Neural progenitor cell (in vitro differentiated cells): ENCODE measurements around the gene HDDC2.

Source experiments
- EZH2 ChIP-seq: fragments of 200-600 bp; sonication (generic); IDR thresholded peaks from 2 replicates; pipeline ENCODE4 v1.6.1; 2017; ENCODE audit warnings: antibody characterized with exemption, mild to moderate bottlenecking, moderate library complexity
- TF ChIP-seq, protein P1 (sequence below): fragments of 200-600 bp; sonication (generic); IDR thresholded peaks from 2 replicates; pipeline ENCODE4 v1.5.1; 2017; ENCODE audit warnings: antibody characterized with exemption, mild to moderate bottlenecking

DNA sequence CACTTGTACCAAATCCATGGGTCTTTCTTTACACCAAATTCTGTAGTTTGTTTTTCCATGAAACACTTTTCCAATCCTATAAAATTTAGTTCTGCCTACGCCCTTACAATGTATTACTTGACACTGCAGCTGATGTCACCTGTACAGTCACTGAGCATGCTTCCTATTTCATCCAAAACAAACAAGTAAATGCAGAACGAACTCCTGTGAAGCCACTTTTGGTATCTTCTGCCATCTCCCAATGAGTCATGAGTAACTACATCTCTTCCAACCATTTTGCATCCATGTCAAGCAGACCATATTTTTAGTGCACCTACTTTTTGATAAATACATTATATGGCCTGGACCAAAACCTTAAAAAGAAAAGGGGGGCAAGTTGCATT, 42.4 kb downstream of the HDDC2 start:
- TF ChIP-seq, protein P1, sequence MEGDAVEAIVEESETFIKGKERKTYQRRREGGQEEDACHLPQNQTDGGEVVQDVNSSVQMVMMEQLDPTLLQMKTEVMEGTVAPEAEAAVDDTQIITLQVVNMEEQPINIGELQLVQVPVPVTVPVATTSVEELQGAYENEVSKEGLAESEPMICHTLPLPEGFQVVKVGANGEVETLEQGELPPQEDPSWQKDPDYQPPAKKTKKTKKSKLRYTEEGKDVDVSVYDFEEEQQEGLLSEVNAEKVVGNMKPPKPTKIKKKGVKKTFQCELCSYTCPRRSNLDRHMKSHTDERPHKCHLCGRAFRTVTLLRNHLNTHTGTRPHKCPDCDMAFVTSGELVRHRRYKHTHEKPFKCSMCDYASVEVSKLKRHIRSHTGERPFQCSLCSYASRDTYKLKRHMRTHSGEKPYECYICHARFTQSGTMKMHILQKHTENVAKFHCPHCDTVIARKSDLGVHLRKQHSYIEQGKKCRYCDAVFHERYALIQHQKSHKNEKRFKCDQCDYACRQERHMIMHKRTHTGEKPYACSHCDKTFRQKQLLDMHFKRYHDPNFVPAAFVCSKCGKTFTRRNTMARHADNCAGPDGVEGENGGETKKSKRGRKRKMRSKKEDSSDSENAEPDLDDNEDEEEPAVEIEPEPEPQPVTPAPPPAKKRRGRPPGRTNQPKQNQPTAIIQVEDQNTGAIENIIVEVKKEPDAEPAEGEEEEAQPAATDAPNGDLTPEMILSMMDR, result no peak
- no peak for TF ChIP-seq EZH2
